K562 (cell line): ENCODE results near the gene SLC35G2. TPM values are rescaled to one million over a fixed set of nuclear protein-coding genes. Genes with fewer than 3 reads are reported as not detected.

ENCODE experiments used
- CBX3 ChIP-seq, 2 experiments: IDR thresholded peaks; 1 replicate in 1 of 2; 2 replicates in 1 of 2; pipeline ENCODE4 v1.6.1; 2012; ENCODE audit warnings: inconsistent platforms in 2 of 2, low read length in 2 of 2, borderline replicate concordance in 1 of 2, control low read depth in 1 of 2
- PHF21A ChIP-seq: fragments of 450-650 bp; IDR thresholded peaks from 2 replicates; pipeline ENCODE4 v1.6.1; 2017; ENCODE audit warnings: low read depth, borderline replicate concordance
- POU5F1 ChIP-seq: fragments of 150-350 bp; IDR thresholded peaks from 2 replicates; pipeline ENCODE4 v1.6.1; 2014; ENCODE audit warnings: borderline replicate concordance, low read length, low read depth, mild to moderate bottlenecking; ENCODE audit not compliant: partially characterized antibody
- SAFB ChIP-seq: fragments of 200-400 bp; formaldehyde crosslinking; IDR thresholded peaks from 2 replicates; pipeline ENCODE4 v1.6.1; 2017; ENCODE audit warnings: low read depth, low read length, borderline replicate concordance
- SNIP1 ChIP-seq: fragments of 450-650 bp; IDR thresholded peaks from 2 replicates; pipeline ENCODE4 v1.7.1; 2017; ENCODE audit warnings: low read depth, mild to moderate bottlenecking
- SUPT5H ChIP-seq: fragments of 450-650 bp; IDR thresholded peaks from 2 replicates; pipeline ENCODE4 v1.6.1; 2016
- TCF7 ChIP-seq: sonication (generic); IDR thresholded peaks from 2 replicates; pipeline ENCODE4 v1.6.1; 2016; ENCODE audit warnings: antibody characterized with exemption, borderline replicate concordance
- TEAD1 ChIP-seq, 2 experiments: fragments of 450-650 bp in 1 of 2; sonication (generic) in 1 of 2; formaldehyde crosslinking; IDR thresholded peaks; 2 replicates each; pipeline versions ENCODE4 v1.4.0 to v1.8.0; 2020 to 2022; ENCODE audit warnings: mild to moderate bottlenecking in 2 of 2, missing genetic modification reagents in 1 of 2
- TOE1 ChIP-seq, 2 experiments: fragments of 450-650 bp in 1 of 2; sonication (generic) in 1 of 2; formaldehyde crosslinking in 1 of 2; IDR thresholded peaks; 2 replicates each; pipeline versions ENCODE4 v1.7.1 to v1.8.0; 2016 to 2022; ENCODE audit warnings: borderline replicate concordance in 2 of 2, mild to moderate bottlenecking in 2 of 2, antibody characterized with exemption in 1 of 2, inconsistent platforms in 1 of 2, low read depth in 1 of 2, missing genetic modification reagents in 1 of 2, moderate library complexity in 1 of 2
- ZNF143 ChIP-seq: sonication (generic); formaldehyde crosslinking; IDR thresholded peaks from 2 replicates; pipeline ENCODE4 v1.9.0; 2022; ENCODE audit warnings: mild to moderate bottlenecking, missing genetic modification reagents
- ZNF75A ChIP-seq: fragments of 450-650 bp; formaldehyde crosslinking; IDR thresholded peaks from 2 replicates; pipeline ENCODE4 v1.4.0; 2020; ENCODE audit warnings: mild to moderate bottlenecking
- polyA plus RNA-seq, 8 experiments: library from polyadenylated mRNA; depleted of rRNA in 4 of 8; stranded (reverse) in 5 of 8; unstranded in 3 of 8; fragments of >200 nt; fragmentation: Nextera tagmentation in 2 of 8; fragmentation: Illumina TruSeq in 1 of 8; extraction: Ambion mirVana in 2 of 8; extraction: Trizol in 1 of 8; gene quantifications; 2 replicates each; pipeline versions ENCODE4 v1.2.1 to v1.2.3, GENCODE V29; 2011 to 2014; ENCODE audit warnings: inconsistent platforms in 1 of 8, missing spikeins in 1 of 8
- total RNA-seq, 7 experiments: library from RNA; depleted of rRNA in 6 of 7; stranded (reverse); fragments of >200 nt in 6 of 7; fragmentation: Illumina TruSeq in 2 of 7; extraction: Trizol in 2 of 7; gene quantifications; 2 replicates each; pipeline versions ENCODE4 v1.2.1 to v1.2.3, GENCODE V29; 2011 to 2021; ENCODE audit warnings: low replicate concordance in 1 of 7
- TF ChIP-seq, protein P1 (sequence below): sonication (generic); formaldehyde crosslinking; IDR thresholded peaks from 2 replicates; pipeline ENCODE4 v1.8.0; 2022; ENCODE audit warnings: mild to moderate bottlenecking, missing genetic modification reagents
- TF ChIP-seq, protein P2 (sequence below): fragments of 450-650 bp; IDR thresholded peaks from 2 replicates; pipeline ENCODE4 v1.6.1; 2016; ENCODE audit warnings: mild to moderate bottlenecking
- TF ChIP-seq, protein P3 (sequence below): sonication (generic); formaldehyde crosslinking; IDR thresholded peaks from 2 replicates; pipeline ENCODE4 v1.8.0; 2022; ENCODE audit warnings: missing genetic modification reagents, mild to moderate bottlenecking, moderate library complexity, borderline replicate concordance
- TF ChIP-seq, protein P4 (sequence below): fragments of 450-650 bp; formaldehyde crosslinking; IDR thresholded peaks from 2 replicates; pipeline ENCODE4 v1.4.0; 2020; ENCODE audit warnings: mild to moderate bottlenecking, mixed read lengths
- TF ChIP-seq, protein P5 (sequence below), 2 experiments: IDR thresholded peaks in 1 of 2; conservative IDR thresholded peaks in 1 of 2; 2 replicates each; pipeline ENCODE4 v1.6.1; 2016; ENCODE audit warnings: low read depth in 2 of 2, mild to moderate bottlenecking in 1 of 2, missing compliant biosample characterization in 1 of 2, missing genetic modification characterization in 1 of 2, moderate library complexity in 1 of 2

The SLC35G2 gene
- total and polyA plus RNA-seq, 9 of the 15 experiments (the other 6 are each of a cell fraction or from before 2014, with no cell fraction given) = 2.6 to 5.9 (median 3.2) TPM

DNA sequence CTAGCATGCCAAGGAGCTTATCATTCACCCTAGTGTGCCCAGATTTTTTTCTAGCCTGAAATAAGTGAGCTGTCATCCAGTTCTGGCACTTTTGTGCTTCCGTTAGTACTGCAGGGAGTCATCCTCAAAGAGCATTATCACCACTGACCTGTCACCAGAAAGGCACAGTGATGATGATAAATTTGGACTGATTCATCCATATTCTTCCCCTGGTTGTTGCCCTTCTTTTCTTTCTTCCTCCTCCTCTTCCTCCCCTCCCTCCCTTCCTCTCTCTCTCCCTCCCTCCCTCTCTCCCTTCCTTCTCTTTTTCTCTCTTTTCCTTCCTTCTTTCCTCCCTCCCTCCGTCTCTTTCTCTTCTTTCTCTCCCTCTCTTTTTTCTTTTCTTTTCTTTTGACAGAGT lies 21.3 kb downstream of the SLC35G2 start (continued):
- TF ChIP-seq ZNF143 = no peak
- 0 out of 2 replicates have a peak, but pooled peaks have one; percentile 6 for TF ChIP-seq PHF21A
- TF ChIP-seq POU5F1 = no peak
- TF ChIP-seq, protein P1, sequence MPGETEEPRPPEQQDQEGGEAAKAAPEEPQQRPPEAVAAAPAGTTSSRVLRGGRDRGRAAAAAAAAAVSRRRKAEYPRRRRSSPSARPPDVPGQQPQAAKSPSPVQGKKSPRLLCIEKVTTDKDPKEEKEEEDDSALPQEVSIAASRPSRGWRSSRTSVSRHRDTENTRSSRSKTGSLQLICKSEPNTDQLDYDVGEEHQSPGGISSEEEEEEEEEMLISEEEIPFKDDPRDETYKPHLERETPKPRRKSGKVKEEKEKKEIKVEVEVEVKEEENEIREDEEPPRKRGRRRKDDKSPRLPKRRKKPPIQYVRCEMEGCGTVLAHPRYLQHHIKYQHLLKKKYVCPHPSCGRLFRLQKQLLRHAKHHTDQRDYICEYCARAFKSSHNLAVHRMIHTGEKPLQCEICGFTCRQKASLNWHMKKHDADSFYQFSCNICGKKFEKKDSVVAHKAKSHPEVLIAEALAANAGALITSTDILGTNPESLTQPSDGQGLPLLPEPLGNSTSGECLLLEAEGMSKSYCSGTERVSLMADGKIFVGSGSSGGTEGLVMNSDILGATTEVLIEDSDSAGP (CRISPR knock-in tag) = no peak
- TF ChIP-seq, protein P2, sequence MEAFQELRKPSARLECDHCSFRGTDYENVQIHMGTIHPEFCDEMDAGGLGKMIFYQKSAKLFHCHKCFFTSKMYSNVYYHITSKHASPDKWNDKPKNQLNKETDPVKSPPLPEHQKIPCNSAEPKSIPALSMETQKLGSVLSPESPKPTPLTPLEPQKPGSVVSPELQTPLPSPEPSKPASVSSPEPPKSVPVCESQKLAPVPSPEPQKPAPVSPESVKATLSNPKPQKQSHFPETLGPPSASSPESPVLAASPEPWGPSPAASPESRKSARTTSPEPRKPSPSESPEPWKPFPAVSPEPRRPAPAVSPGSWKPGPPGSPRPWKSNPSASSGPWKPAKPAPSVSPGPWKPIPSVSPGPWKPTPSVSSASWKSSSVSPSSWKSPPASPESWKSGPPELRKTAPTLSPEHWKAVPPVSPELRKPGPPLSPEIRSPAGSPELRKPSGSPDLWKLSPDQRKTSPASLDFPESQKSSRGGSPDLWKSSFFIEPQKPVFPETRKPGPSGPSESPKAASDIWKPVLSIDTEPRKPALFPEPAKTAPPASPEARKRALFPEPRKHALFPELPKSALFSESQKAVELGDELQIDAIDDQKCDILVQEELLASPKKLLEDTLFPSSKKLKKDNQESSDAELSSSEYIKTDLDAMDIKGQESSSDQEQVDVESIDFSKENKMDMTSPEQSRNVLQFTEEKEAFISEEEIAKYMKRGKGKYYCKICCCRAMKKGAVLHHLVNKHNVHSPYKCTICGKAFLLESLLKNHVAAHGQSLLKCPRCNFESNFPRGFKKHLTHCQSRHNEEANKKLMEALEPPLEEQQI = no peak
- TF ChIP-seq, protein P3, sequence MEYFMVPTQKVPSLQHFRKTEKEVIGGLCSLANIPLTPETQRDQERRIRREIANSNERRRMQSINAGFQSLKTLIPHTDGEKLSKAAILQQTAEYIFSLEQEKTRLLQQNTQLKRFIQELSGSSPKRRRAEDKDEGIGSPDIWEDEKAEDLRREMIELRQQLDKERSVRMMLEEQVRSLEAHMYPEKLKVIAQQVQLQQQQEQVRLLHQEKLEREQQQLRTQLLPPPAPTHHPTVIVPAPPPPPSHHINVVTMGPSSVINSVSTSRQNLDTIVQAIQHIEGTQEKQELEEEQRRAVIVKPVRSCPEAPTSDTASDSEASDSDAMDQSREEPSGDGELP (CRISPR knock-in tag) = no peak
- no peak for TF ChIP-seq SNIP1
- peak; percentile 42; the same call in 1 of the 2 replicates for TF ChIP-seq TOE1 (IDR thresholded peaks at IDR 0.05; ENCODE audit: borderline replicate concordance)
- TF ChIP-seq TOE1 (CRISPR knock-in tag; IDR thresholded peaks at IDR 0.05; ENCODE audit: borderline replicate concordance, low read depth) = no peak
- TF ChIP-seq SUPT5H = peak; percentile 44; the same call in 1 of the 2 replicates
- TF ChIP-seq, protein P4, sequence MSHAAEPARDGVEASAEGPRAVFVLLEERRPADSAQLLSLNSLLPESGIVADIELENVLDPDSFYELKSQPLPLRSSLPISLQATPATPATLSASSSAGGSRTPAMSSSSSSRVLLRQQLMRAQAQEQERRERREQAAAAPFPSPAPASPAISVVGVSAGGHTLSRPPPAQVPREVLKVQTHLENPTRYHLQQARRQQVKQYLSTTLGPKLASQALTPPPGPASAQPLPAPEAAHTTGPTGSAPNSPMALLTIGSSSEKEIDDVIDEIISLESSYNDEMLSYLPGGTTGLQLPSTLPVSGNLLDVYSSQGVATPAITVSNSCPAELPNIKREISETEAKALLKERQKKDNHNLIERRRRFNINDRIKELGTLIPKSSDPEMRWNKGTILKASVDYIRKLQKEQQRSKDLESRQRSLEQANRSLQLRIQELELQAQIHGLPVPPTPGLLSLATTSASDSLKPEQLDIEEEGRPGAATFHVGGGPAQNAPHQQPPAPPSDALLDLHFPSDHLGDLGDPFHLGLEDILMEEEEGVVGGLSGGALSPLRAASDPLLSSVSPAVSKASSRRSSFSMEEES = no peak
- no peak for TF ChIP-seq TCF7
- TF ChIP-seq SAFB = no peak
- TF ChIP-seq ZNF75A = no peak
- TF ChIP-seq, protein P5, sequence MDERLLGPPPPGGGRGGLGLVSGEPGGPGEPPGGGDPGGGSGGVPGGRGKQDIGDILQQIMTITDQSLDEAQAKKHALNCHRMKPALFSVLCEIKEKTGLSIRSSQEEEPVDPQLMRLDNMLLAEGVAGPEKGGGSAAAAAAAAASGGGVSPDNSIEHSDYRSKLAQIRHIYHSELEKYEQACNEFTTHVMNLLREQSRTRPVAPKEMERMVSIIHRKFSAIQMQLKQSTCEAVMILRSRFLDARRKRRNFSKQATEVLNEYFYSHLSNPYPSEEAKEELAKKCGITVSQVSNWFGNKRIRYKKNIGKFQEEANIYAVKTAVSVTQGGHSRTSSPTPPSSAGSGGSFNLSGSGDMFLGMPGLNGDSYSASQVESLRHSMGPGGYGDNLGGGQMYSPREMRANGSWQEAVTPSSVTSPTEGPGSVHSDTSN (CRISPR knock-in tag; IDR thresholded peaks at IDR 0.05; ENCODE audit: low read depth) = 0 out of 2 replicates have a peak, but pooled peaks have one; percentile 15
- TF ChIP-seq, protein P5 (tag; conservative IDR thresholded peaks at IDR 0.05; ENCODE audit: low read depth) = peak; percentile 95
- no peak for TF ChIP-seq TEAD1 (CRISPR knock-in tag; IDR thresholded peaks at IDR 0.05)
- TF ChIP-seq CBX3 (IDR thresholded peaks at IDR 0.05; ENCODE audit: borderline replicate concordance in 1 of 2, low read length in 2 of 2) = no peak
